HepG2 (cell line): ENCODE results near the gene NBL1. TPM values are rescaled to one million over a fixed set of nuclear protein-coding genes. Genes with fewer than 3 reads are reported as not detected.

Source experiments
- ATAC-seq: fragments of 200-7000 bp; cut with Tn5 transposase; 3 replicates; pipeline ENCODE4 v1.9.1; 2020; ENCODE audit warnings: mild to moderate bottlenecking, moderate library complexity
- BruUV-seq: library from RNA; stranded (reverse); fragments of 400-500 nt; replicated peaks from 2 replicates; lab custom pipeline; 2021; lab: Mats Ljungman, UMichigan
- CTCF ChIA-PET: fragments of 300-600 bp; formaldehyde crosslinking; extraction: SDS; loops from one replicate; lab custom pipeline; 2021; ENCODE audit warnings: low total read pairs, inconsistent platforms, low intra/inter-chr PET ratio; lab: Yijun Ruan, JAX
- POLR2A ChIA-PET: fragments of 350-600 bp; sonication (Branson Sonifier 250); formaldehyde crosslinking; loops from one replicate; lab custom pipeline; 2020; ENCODE audit warnings: antibody characterized with exemption, inconsistent platforms; lab: Yijun Ruan, JAX
- DNase-seq: peaks from one replicate; pipeline ENCODE4 v3.0.0-alpha.2; 2015; ENCODE audit warnings: low spot score
- FAIRE-seq: peaks from 3 replicates; lab custom pipeline; 2011; peaks lifted over from hg19 to GRCh38; lab: Jason Lieb, UNC
- H2AFZ ChIP-seq: one replicate; pipeline ENCODE4 v1.6.1; 2011; ENCODE audit warnings: low read length, inconsistent platforms
- H3K27ac ChIP-seq: fragments of 300-600 bp; 3 replicates; pipeline ENCODE4 v1.8.0; 2011; ENCODE audit warnings: mixed run types, mild to moderate bottlenecking, mixed read lengths, low read length, inconsistent platforms; ENCODE audit not compliant: insufficient read depth; ENCODE audit errors: extremely low read length
- H3K27me3 ChIP-seq, 2 experiments: fragments of 200-600 bp in 1 of 2; 2 replicates in 1 of 2; 3 replicates in 1 of 2; pipeline versions ENCODE4 v1.6.0 to v1.8.0; 2011; ENCODE audit warnings: low read length in 2 of 2, mild to moderate bottlenecking in 2 of 2, moderate library complexity in 2 of 2, inconsistent platforms in 1 of 2; ENCODE audit not compliant: insufficient read depth in 2 of 2, control insufficient read depth in 1 of 2
- H3K36me3 ChIP-seq, 2 experiments: fragments of 200-600 bp in 1 of 2; replicated peaks in 1 of 2; 2 replicates in 1 of 2; 3 replicates in 1 of 2; pipeline versions ENCODE4 v1.5.1 to v1.8.0; 2011; ENCODE audit warnings: low read length in 2 of 2, inconsistent platforms in 1 of 2; ENCODE audit not compliant: insufficient read depth in 2 of 2, control insufficient read depth in 1 of 2
- H3K4me1 ChIP-seq: 2 replicates; pipeline ENCODE4 v1.5.1; 2012; ENCODE audit warnings: low read length, inconsistent platforms; ENCODE audit not compliant: insufficient read depth
- H3K4me2 ChIP-seq: 2 replicates; pipeline ENCODE4 v1.6.0; 2011; ENCODE audit warnings: low read depth, low read length, inconsistent platforms
- H3K4me3 ChIP-seq, 3 experiments: fragments of 200-600 bp in 1 of 3; sonication (generic), shearing (Covaris generic) in 1 of 3; replicated peaks in 1 of 3; 2 replicates each; pipeline ENCODE4 v1.5.1; 2011 to 2016; ENCODE audit warnings: low read length in 3 of 3, inconsistent platforms in 2 of 3, low read depth in 2 of 3, mild to moderate bottlenecking in 2 of 3, control low read depth in 1 of 3, mixed read lengths in 1 of 3; ENCODE audit not compliant: insufficient read depth in 1 of 3
- H3K79me2 ChIP-seq: one replicate; pipeline ENCODE4 v1.6.1; 2011; ENCODE audit warnings: low read length, inconsistent platforms; ENCODE audit not compliant: insufficient read depth
- H3K9ac ChIP-seq: 2 replicates; pipeline ENCODE4 v1.6.0; 2011; ENCODE audit warnings: mild to moderate bottlenecking, low read depth, low read length, inconsistent platforms; ENCODE audit not compliant: insufficient read depth
- H3K9me3 ChIP-seq: 2 replicates; pipeline ENCODE4 v1.5.1; 2012; ENCODE audit warnings: mild to moderate bottlenecking, low read length
- H4K20me1 ChIP-seq: 2 replicates; pipeline ENCODE4 v1.6.0; 2011; ENCODE audit warnings: inconsistent platforms, mild to moderate bottlenecking, low read length, moderate library complexity; ENCODE audit not compliant: insufficient read depth
- FOXA1 ChIP-seq, 2 experiments: fragments of 450-650 bp in 1 of 2; sonication (generic) in 1 of 2; formaldehyde crosslinking in 1 of 2; IDR thresholded peaks; 2 replicates each; pipeline versions ENCODE4 v1.4.0 to v1.6.1; 2016 to 2020; ENCODE audit warnings: missing genetic modification reagents in 1 of 2
- HNF4G ChIP-seq, 2 experiments: sonication (generic) in 1 of 2; formaldehyde crosslinking in 1 of 2; IDR thresholded peaks; 2 replicates each; pipeline versions ENCODE4 v1.4.0 to v1.6.1; 2011 to 2020; ENCODE audit warnings: borderline replicate concordance in 2 of 2, low read depth in 2 of 2, mild to moderate bottlenecking in 2 of 2, low read length in 1 of 2, missing genetic modification reagents in 1 of 2, moderate library complexity in 1 of 2
- IRF2 ChIP-seq: IDR thresholded peaks from 2 replicates; pipeline ENCODE4 v1.6.1; 2018; ENCODE audit warnings: missing genetic modification reagents, missing compliant biosample characterization
- NAIF1 ChIP-seq: sonication (generic); formaldehyde crosslinking; IDR thresholded peaks from 2 replicates; pipeline ENCODE4 v1.5.0; 2020; ENCODE audit warnings: mild to moderate bottlenecking, missing genetic modification reagents, borderline replicate concordance
- PAX8 ChIP-seq: sonication (generic); formaldehyde crosslinking; IDR thresholded peaks from 2 replicates; pipeline ENCODE4 v1.8.0; 2022; ENCODE audit warnings: mild to moderate bottlenecking, missing genetic modification reagents, borderline replicate concordance
- PITX1 ChIP-seq: sonication (generic); formaldehyde crosslinking; IDR thresholded peaks from 2 replicates; pipeline ENCODE4 v1.5.1; 2020; ENCODE audit warnings: mild to moderate bottlenecking, missing genetic modification reagents
- POLR2AphosphoS2 ChIP-seq: IDR thresholded peaks from 2 replicates; pipeline ENCODE4 v1.6.1; 2011; ENCODE audit warnings: low read depth, low read length, improper control_type of control experiment
- TCF7 ChIP-seq: sonication (generic); IDR thresholded peaks from 2 replicates; pipeline ENCODE4 v1.6.1; 2016; ENCODE audit warnings: antibody characterized with exemption, low read depth
- THAP7 ChIP-seq: sonication (generic); formaldehyde crosslinking; IDR thresholded peaks from 2 replicates; pipeline ENCODE4 v1.8.1; 2023; ENCODE audit warnings: mild to moderate bottlenecking, missing genetic modification reagents
- ZFP82 ChIP-seq: sonication (generic); formaldehyde crosslinking; IDR thresholded peaks from 2 replicates; pipeline ENCODE4 v1.5.1; 2020; ENCODE audit warnings: mild to moderate bottlenecking, missing genetic modification reagents, borderline replicate concordance
- ZFX ChIP-seq: sonication (generic); formaldehyde crosslinking; IDR thresholded peaks from 2 replicates; pipeline ENCODE4 v1.4.0; 2020; ENCODE audit warnings: mild to moderate bottlenecking, low read depth, missing genetic modification reagents, moderate library complexity
- ZNF10 ChIP-seq: sonication (generic); formaldehyde crosslinking; IDR thresholded peaks from 2 replicates; pipeline ENCODE4 v1.4.0; 2020; ENCODE audit warnings: mild to moderate bottlenecking, low read depth, missing genetic modification reagents, borderline replicate concordance
- ZNF329 ChIP-seq: sonication (generic); formaldehyde crosslinking; IDR thresholded peaks from 2 replicates; pipeline ENCODE4 v1.9.0; 2021; ENCODE audit warnings: low read depth, mild to moderate bottlenecking, missing genetic modification reagents
- WGBS: methylation state at CpG from one replicate; pipeline ENCODE4 v1.1.6; 2017; ENCODE audit warnings: low lambda C conversion rate; 5-methylcytosine and 5-hydroxymethylcytosine counted together
- in situ Hi-C: cut with HindIII; loops from 2 replicates; pipeline ENCODE4 v1.10.0; 2017; ENCODE audit warnings: low pct_unique_long_range_greater_than_20kb; ENCODE audit not compliant: extremely low pct_ligation_motif_present
- intact Hi-C: fragments of 100-400 bp; cut with micrococcal nuclease; formaldehyde crosslinking; loops from one replicate; pipeline ENCODE4 v1.10.0; 2022; ENCODE audit not compliant: unreplicated experiment
- polyA plus RNA-seq, 8 experiments: library from polyadenylated mRNA; depleted of rRNA in 3 of 8; stranded (reverse) in 7 of 8; unstranded in 1 of 8; fragments of >200 nt; fragmentation: Illumina TruSeq in 4 of 8; extraction: Trizol in 4 of 8; gene quantifications; 2 replicates each; pipeline versions ENCODE4 v1.2.1 to v1.2.3, GENCODE V29; 2011 to 2016; ENCODE audit warnings: low read depth in 4 of 8, missing spikeins in 1 of 8, mixed read lengths in 1 of 8; ENCODE audit not compliant: insufficient read depth in 1 of 8
- total RNA-seq, 5 experiments: library from RNA; depleted of rRNA; stranded (reverse); fragments of >200 nt; fragmentation: Illumina TruSeq; extraction: Trizol; gene quantifications; 2 replicates each; pipeline ENCODE4 v1.2.3, GENCODE V29; 2016; ENCODE audit warnings: low read depth in 1 of 5
- TF ChIP-seq, protein P1 (sequence below), 2 experiments: sonication (generic) in 1 of 2; formaldehyde crosslinking in 1 of 2; IDR thresholded peaks; 2 replicates each; pipeline versions ENCODE4 v1.4.0 to v1.6.1; 2016 to 2020; ENCODE audit warnings: borderline replicate concordance in 1 of 2, low read depth in 1 of 2, mild to moderate bottlenecking in 1 of 2, missing genetic modification reagents in 1 of 2
- TF ChIP-seq, protein P2 (sequence below): IDR thresholded peaks from 2 replicates; pipeline ENCODE4 v1.6.1; 2012; ENCODE audit warnings: low read length, improper control_type of control experiment

Gene NBL1
- total and polyA plus RNA-seq, 2 of the 13 experiments (the other 11 are each of a cell fraction or from before 2014, with no cell fraction given) = 2.7 to 13.8 TPM

GRCh38 chr1:19705464-19705863 lies 61.4 kb downstream of the NBL1 start (continued):
- TF ChIP-seq THAP7 (CRISPR knock-in tag) (no peak), ZNF10 (CRISPR knock-in tag) (no peak), IRF2 (CRISPR knock-in tag) (no peak), PITX1 (no peak), TCF7 (no peak), ZFP82 (CRISPR knock-in tag) (no peak), ZNF329 (CRISPR knock-in tag) (no peak), ZFX (CRISPR knock-in tag) (no peak), NAIF1 (CRISPR knock-in tag) (no peak)

DNA sequence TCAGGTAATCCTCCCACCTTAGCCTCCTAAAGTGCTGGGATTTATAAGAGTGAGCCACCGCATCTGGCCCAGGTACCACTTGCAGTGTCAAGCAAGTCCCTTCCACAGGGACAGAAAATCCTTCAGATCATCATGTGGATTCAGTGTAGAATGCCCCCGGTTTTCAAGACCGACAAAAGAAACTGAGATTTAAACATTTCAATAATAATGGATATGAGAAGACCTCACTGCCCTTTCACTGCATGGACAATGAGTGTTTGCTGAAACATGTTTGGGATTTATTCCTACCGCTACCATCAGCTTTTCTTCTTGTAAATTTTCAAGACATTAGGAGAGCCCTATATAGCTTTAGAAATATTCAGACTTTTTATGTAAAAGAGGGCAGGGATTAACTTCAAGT lies 62.0 kb downstream of the NBL1 start:
- DNase-seq (no peak), ATAC-seq (no peak), FAIRE-seq (no peak)
- in situ Hi-C loops = no loop called here
- Histone ChIP-seq H3K4me2 (no peak overlapping the region), H3K4me3 (no peak overlapping the region), H3K9ac (no peak overlapping the region), H3K36me3 (no peaks in the 10 kb centered on the region), H3K27ac (no peak overlapping the region), H3K27me3 (no peaks in the 10 kb centered on the region), H4K20me1 (no peaks in the 10 kb centered on the region), H3K4me1 (peaks cover 9% of the 10 kb centered on the region), H3K79me2 (no peaks in the 10 kb centered on the region), H2AFZ (no peak overlapping the region), H3K9me3 (no peaks in the 10 kb centered on the region)
- ChIA-PET POLR2A (no interaction called here), CTCF (no interaction called here)
- no TSS peak for BruUV-seq
- WGBS = 75% methylated on average over 4 of the region's 4 CpGs
- intact Hi-C loops = no loop called here
- no peak for TF ChIP-seq POLR2AphosphoS2
- TF ChIP-seq, protein P1, sequence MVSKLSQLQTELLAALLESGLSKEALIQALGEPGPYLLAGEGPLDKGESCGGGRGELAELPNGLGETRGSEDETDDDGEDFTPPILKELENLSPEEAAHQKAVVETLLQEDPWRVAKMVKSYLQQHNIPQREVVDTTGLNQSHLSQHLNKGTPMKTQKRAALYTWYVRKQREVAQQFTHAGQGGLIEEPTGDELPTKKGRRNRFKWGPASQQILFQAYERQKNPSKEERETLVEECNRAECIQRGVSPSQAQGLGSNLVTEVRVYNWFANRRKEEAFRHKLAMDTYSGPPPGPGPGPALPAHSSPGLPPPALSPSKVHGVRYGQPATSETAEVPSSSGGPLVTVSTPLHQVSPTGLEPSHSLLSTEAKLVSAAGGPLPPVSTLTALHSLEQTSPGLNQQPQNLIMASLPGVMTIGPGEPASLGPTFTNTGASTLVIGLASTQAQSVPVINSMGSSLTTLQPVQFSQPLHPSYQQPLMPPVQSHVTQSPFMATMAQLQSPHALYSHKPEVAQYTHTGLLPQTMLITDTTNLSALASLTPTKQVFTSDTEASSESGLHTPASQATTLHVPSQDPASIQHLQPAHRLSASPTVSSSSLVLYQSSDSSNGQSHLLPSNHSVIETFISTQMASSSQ (IDR thresholded peaks at IDR 0.05; ENCODE audit: low read depth) = no peak
- TF ChIP-seq, protein P1 (CRISPR knock-in tag; IDR thresholded peaks at IDR 0.05; ENCODE audit: borderline replicate concordance) = no peak
- no peak for TF ChIP-seq HNF4G (IDR thresholded peaks at IDR 0.05; ENCODE audit: borderline replicate concordance, low read depth, low read length)
- TF ChIP-seq HNF4G (CRISPR knock-in tag; IDR thresholded peaks at IDR 0.05; ENCODE audit: borderline replicate concordance, low read depth) = no peak
- TF ChIP-seq, protein P2, sequence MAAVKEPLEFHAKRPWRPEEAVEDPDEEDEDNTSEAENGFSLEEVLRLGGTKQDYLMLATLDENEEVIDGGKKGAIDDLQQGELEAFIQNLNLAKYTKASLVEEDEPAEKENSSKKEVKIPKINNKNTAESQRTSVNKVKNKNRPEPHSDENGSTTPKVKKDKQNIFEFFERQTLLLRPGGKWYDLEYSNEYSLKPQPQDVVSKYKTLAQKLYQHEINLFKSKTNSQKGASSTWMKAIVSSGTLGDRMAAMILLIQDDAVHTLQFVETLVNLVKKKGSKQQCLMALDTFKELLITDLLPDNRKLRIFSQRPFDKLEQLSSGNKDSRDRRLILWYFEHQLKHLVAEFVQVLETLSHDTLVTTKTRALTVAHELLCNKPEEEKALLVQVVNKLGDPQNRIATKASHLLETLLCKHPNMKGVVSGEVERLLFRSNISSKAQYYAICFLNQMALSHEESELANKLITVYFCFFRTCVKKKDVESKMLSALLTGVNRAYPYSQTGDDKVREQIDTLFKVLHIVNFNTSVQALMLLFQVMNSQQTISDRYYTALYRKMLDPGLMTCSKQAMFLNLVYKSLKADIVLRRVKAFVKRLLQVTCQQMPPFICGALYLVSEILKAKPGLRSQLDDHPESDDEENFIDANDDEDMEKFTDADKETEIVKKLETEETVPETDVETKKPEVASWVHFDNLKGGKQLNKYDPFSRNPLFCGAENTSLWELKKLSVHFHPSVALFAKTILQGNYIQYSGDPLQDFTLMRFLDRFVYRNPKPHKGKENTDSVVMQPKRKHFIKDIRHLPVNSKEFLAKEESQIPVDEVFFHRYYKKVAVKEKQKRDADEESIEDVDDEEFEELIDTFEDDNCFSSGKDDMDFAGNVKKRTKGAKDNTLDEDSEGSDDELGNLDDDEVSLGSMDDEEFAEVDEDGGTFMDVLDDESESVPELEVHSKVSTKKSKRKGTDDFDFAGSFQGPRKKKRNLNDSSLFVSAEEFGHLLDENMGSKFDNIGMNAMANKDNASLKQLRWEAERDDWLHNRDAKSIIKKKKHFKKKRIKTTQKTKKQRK = no peak
- no peak for TF ChIP-seq PAX8 (CRISPR knock-in tag)
- no peak for TF ChIP-seq FOXA1 (IDR thresholded peaks at IDR 0.05)
- TF ChIP-seq FOXA1 (CRISPR knock-in tag; IDR thresholded peaks at IDR 0.05) = no peak
